Peyer's patch (tissue), 4 donors: ENCODE data around the gene ARHGAP26.

Experiments used
- CTCF ChIP-seq, 6 experiments: fragments of 450-650 bp in 4 of 6; fragments of 200-600 bp in 2 of 6; sonication (generic) in 1 of 6; IDR thresholded peaks; one replicate each; pipeline ENCODE4 v1.5.1; 2017 to 2019; ENCODE audit warnings: antibody characterized with exemption in 6 of 6, mild to moderate bottlenecking in 3 of 6, moderate library complexity in 1 of 6
- POLR2A ChIP-seq, 2 donors: fragments of 450-650 bp; IDR thresholded peaks; one replicate each; pipeline ENCODE4 v1.5.1; 2017; ENCODE audit warnings: antibody characterized with exemption in 2 of 2, mild to moderate bottlenecking in 2 of 2, moderate library complexity in 2 of 2

DNA sequence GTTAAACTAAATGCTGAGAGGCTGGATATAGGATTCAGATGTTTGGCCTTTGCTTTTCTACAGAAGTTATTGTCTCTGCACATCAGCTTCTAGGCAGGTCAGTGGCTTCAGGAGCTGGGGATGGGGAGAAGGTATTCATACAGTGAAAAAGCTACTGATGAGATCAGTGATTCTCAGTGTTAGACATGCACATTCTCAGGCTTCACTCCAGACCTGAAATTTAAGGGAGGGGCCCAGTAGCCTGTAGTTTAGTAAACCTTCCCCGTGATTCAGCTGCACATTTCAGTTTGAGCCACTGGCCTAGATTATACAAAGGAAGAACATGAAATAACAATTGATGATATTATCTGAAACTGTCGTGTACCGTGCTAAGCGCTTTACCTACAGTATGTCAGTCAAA, 127.2 kb downstream of the ARHGAP26 start:
- TF ChIP-seq POLR2A (IDR thresholded peaks at IDR 0.05), result no peak
- TF ChIP-seq CTCF (IDR thresholded peaks at IDR 0.05), result no peak
